ENCODE data around the gene SLC50A1. TPM values are rescaled to one million over a fixed set of nuclear protein-coding genes. Genes with fewer than 3 reads are reported as not detected.

SLC50A1 gene, protein sequence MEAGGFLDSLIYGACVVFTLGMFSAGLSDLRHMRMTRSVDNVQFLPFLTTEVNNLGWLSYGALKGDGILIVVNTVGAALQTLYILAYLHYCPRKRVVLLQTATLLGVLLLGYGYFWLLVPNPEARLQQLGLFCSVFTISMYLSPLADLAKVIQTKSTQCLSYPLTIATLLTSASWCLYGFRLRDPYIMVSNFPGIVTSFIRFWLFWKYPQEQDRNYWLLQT
- total RNA-seq = 24.1 and 40.8 TPM in 2 replicates

DNA sequence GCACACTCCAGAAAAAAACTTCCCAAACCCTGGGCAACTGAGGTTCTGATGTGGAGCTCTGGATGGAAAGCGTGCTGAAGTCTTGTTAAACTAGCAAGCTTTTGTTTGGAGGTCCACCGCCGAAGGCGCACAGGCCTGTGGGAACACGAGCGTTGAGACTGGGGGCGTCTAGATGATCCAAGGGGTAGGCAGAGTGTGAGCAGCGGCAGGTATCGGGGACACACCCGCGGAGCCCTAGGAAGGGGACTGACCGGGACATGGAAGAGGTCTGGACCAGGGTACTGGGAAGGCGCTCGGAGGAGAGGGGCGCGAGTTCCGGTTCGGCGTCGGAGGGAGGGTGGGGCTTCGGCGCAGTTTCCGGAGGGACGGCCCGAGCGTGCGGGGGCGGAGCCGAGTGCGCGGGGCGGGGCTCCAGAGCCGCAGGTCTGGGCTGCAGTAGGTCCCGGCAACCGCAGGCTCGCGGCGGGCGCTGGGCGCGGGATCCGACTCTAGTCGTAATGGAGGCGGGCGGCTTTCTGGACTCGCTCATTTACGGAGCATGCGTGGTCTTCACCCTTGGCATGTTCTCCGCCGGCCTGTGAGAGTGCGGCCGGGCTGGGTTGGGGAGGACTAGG lies at the start of gene SLC50A1:
SLC50A1 (plus strand) TSS at position 438 of the 614 bp plus-strand sequence; CDS start at position 498, 60 bp downstream.
- peak; percentile 79 for DNase-seq (ENCODE audit: low read depth, low spot score)

DNA sequence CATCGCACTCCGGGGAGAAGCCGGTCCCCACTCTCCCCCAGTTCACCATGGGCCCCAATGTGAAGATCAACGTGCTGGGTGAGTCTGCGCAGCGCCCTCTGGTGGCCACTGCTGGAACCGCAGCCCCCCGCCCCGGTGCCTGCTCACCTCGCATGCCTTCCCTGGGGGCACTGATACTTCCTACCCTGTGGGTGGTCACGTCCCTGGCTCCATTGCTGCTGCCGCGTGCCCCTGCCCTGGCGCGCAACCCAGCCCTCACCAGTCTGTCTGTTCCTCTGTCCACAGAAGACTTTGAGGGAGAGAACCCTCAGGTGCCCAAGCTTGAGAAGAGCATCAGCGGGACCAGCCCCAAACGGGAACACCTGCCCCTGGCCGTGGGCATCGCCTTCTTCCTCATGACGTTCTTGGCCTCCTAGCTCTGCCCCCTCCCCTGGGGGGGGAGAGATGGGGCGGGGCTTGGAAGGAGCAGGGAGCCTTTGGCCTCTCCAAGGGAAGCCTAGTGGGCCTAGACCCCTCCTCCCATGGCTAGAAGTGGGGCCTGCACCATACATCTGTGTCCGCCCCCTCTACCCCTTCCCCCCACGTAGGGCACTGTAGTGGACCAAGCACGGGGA lies 49.4 kb upstream of the SLC50A1 start:
- DNase-seq (ENCODE audit: low read depth, low spot score) = no peak

DNA sequence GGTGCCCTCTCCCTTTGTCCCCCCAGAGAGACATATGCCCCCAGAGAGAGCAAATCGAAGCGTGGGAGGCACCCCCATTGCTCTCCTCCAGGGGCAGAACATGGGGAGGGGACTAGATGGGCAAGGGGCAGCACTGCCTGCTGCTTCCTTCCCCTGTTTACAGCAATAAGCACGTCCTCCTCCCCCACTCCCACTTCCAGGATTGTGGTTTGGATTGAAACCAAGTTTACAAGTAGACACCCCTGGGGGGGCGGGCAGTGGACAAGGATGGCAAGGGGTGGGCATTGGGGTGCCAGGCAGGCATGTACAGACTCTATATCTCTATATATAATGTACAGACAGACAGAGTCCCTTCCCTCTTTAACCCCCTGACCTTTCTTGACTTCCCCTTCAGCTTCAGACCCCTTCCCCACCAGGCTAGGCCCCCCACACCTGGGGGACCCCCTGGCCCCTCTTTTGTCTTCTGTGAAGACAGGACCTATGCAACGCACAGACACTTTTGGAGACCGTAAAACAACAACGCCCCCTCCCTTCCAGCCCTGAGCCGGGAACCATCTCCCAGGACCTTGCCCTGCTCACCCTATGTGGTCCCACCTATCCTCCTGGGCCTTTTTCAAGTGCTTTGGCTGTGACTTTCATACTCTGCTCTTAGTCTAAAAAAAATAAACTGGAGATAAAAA lies 48.7 kb upstream of the SLC50A1 start:
- DNase-seq (ENCODE audit: low read depth, low spot score) = no peak

DNA sequence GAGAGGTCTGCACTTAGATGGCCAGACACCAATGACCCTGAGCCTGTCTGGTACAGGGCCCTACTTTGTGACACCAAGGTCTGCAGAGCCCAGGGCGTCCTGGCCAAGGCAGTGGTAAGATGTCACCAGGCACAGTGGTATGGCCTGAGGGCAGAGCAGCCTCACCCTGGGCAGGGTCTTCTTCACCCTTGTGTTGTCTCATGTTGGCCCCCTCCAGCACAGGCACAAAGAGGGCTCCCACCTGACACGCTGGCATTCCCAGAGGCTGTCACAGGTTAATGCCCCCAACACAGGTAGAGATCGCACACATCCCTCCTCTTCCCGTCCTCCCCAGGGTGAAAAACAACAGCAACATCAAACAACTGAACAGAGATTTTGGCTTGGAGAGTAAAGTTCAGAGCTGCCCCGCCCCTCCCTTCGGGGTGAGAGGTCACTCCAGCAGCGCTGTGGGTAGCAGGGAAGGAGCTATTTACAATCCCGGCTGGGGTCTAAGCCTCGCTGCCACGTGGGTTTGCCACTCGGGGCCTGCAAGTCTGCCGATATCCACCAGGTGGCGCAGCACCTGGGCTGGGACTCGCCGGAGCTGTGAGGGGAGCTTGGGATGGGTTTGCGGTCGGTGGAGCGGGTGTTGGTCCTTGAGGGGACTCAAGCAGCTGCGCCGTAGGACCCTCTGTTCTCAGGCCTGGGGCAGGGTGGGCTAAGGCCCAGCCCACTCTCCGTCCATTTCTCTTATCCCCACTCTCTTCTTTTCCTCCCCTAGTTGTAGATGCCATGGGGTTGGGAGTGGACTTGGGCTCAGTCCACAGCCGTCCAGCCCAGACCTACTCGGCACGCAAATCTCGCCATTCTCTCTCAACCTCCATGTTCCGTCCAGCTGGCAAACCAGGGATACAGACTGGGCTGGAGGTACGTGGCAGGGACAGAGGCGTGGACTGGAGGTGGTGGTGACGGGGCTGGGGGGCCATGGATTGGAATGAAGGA lies 44.3 kb upstream of the SLC50A1 start:
- DNase-seq (ENCODE audit: low read depth, low spot score) = no peak

DNA sequence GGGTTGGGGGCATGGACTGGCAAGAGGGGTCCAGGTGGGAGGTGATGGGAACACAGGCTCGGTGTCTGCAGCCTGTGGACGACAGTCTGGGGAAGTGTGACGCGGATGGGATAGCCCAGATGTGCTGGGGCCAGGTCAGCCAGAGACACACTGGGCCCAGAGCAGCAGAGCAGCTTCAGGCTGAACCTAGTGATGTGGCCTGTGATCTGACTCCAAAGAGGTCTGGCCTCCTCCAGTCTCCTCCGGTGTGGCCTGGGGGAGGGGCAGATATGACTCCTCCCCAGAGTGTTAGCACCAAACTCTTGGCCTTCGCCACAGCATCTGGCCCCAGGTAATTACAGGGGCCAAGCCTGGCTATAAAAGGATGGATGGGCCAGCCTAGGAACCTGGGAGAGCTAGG lies 43.5 kb upstream of the SLC50A1 start:
- DNase-seq (ENCODE audit: low read depth, low spot score) = no peak

DNA sequence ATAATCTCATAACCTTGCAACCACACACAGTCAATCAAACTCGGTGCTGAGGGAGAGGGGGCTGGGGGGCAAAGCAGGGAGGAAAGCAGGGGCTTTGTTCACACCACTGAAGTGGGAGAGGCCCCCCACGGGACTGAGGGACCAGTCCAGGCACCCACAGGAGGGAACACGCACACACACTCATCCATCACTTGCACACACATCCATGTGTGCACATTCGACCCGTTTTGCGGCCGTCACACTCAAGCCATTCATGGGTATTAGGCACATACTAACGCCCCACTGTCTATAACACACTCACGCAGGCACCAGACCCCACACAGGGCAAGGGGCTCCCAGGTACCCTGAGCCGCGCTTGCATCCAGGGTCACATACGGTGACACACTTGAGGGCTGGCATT lies 43.0 kb upstream of the SLC50A1 start:
- no peak for DNase-seq (ENCODE audit: low read depth, low spot score)

DNA sequence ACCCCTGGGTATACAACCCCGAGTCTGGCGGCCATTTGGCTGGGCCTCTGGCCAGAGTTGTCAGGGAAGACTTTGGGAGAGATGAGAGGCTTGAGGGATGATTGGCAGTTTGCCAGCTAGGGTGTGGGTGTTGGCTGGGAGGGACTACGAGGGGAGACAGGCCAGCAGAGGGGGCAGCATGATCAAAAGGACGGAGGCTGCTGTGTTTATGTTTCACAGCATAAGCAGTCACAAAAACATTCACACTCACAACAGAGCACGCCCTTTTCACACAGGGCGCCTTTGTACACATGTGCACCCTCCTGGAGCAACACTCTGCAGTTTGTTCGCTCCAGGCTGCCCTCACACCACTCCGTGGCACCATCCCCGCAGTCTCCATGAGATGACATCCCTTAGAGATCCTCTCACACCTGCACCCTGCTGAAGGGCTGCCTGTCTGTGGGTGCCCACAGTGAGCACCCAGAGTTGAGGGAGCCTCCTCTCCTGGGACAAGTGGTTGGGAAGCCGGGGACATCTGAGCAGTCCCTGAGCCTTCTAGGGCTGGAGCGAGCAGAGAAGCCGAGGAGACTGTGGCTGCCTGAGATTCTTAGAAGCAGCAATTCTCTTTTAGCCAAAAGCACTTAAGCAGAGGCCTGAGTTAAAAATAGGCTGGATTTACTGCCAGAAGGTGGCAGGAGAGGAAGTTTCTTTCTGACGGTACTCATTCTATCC lies 41.6 kb upstream of the SLC50A1 start:
- DNase-seq (ENCODE audit: low read depth, low spot score) = no peak

DNA sequence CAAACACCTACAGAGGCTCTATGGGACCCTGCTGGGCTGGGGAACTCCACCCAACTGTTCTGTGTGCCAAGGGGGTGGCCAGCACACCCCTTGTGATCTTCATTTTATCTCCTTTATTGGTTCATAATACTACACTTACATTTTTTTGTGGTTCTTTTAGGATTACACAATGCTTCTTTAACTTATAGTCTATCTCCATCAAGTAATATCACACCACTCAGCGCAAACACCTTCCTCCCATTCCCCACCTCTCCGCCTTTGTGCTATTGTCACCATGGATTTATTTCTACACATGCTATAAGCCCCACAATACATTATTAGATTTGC lies 41.1 kb upstream of the SLC50A1 start:
- no peak for DNase-seq (ENCODE audit: low read depth, low spot score)

DNA sequence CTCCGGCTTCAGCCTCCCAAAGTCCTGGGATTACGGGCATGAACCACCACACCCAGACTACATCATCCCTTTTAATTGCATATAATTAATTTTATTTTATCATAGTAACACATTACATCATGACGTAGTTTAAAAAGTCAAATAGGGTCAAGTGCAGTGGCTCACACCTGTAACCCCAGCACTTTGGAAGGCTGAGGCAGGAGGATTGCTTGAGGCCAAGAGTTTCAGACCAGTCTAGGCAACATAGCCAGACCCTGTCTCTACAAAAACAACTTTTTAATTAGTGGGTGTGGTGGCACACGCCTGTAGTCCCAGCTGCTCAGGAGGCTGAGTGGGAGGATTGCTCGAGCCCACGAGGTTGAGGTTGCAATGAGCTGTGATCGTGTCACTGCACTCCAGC lies 36.3 kb upstream of the SLC50A1 start:
- DNase-seq (ENCODE audit: low read depth, low spot score) = no peak

DNA sequence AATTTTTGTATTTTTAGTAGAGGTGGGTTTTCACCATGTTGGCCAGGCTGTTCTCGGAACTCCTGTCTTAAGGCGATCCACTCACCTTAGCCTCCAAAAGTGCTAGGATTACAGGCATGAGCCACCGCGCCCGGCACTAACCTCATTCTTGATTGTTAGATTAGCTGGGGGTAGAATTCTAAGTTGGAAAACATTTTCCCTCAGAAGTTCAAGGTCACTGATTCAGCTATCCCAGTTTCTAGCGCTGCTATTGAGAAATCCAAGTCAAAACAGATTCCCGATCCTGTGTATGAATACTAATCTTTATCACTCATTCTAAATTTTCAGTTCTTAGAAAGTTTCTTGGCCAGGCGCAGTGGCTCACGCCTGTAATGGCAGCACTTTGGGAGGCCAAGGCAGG lies 32.3 kb upstream of the SLC50A1 start:
- no peak for DNase-seq (ENCODE audit: low read depth, low spot score)

DNA sequence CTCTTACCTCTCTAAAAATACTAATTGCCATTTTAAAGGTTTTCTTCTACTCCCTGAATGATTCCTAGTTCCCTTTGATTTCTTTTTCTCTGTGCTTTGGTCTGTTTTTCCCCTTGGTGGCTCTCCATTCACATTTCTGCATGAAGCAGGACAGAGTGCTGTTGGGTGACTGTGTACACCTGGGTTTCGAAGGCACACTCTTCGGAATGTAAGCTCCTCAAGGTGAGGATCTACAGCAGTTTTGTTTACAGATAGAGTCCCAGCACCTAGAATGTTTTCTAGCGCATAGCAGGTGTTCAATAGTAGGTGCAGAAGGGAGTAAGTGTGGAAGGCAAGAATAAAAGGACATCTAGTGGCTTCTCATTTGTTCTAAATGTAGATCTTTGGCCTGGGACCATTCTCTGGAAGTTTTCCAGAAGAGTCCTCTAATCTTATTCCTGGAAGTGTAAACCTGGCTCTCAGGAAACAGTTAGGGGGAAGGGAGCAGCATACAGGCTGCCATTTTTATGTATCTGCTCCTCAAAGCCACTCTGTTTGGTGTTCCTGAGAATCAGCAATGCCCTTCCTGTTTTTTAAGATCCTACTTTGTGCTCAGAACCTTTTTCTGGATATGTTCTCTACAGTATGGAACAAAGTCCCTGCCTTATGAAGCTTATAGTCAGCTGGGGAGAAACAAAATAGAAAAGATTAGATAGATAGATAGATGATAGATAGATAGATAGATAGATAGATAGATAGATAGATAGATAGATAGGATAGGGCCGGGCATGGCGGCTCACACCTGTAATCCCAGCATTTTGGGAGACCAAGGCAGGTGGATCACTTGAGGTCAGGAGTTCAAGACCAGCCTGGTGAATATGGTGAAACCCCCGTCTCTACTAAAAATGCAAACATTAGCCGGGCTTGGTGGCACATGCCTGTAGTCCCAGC lies 30.8 kb upstream of the SLC50A1 start:
- no peak for DNase-seq (ENCODE audit: low read depth, low spot score)

DNA sequence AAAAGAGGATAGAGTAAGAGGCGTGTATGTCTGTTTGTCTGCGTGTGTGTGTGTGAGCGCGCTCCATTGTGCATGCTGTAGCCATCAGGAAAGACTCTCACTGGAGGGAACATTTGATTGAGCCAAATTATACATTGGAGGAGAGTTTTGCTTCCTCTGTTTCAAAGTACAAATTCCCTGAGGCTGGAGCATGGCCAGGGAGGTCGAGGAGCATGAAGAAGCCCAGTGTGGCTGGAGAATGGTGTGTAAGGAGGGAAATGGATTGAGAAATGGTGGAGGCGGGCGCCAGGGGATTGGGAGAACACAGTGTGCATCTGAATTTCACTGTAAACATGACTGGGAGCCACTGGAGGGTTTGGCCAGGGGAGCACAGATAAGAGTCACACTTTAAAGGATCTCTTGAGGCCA lies 30.0 kb upstream of the SLC50A1 start:
- no peak for DNase-seq (ENCODE audit: low read depth, low spot score)

DNA sequence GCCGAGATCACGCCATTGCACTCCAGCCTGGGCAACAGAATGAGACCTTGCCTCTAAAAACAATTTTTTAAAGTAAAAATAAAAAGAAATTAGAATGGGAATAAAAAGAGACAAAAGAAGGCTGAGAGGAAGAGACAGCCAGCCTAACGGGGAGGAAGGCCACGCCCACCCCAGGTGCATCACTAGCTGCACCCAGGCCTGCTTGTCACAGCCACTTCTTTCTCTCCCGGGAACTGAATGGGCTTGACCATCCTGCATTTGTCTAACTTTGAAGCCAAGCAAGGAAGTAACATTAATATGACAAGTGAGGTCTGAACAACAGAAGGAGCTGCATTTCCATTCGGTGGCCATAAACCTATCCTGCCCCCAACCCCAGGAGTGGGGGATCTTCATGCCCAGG lies 28.8 kb upstream of the SLC50A1 start:
- DNase-seq (ENCODE audit: low read depth, low spot score) = no peak

DNA sequence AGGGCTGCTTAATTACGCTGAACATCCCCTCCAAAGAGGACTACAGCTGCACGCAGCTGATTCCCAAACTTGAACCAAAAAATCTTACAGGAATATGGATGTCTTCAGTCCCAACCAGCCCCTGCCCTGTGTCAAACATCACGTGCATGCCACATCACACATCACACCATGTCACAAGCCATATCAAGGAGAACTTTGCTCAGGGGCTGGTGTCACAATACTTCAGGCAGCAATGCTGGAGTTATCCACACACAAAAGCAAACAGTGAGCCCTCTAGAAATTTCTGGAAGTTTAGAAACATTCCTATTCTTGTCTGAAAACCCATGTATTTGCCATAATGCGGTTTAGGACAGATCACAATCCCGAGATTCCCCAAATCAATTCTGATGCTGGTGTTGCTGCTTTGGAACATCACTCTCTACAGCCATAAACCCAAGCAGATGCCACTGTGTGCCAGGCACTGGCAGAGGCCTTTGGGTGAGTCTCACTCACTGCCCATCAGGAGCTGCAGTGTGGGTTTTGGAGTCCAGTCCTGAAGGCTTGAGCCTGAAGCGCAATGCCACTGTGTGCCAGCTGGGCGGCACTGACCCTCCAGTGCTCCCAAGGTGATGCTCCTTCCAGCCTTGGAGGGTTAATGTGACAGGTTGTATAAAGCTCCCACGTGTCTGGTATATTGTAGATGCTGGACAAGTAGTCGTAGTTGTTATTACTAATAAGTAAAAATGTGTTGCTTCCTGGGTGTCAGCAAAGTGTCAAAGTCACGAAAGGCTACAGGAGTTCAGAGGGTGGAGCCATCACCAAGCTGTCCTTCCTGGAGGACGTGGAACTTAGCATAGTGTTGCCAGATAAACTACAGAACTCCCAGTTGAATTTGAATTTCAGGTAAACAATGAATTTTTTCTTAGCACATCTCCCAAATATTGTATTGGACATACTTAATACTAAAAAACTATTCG lies 28.1 kb upstream of the SLC50A1 start:
- no peak for DNase-seq (ENCODE audit: low read depth, low spot score)

DNA sequence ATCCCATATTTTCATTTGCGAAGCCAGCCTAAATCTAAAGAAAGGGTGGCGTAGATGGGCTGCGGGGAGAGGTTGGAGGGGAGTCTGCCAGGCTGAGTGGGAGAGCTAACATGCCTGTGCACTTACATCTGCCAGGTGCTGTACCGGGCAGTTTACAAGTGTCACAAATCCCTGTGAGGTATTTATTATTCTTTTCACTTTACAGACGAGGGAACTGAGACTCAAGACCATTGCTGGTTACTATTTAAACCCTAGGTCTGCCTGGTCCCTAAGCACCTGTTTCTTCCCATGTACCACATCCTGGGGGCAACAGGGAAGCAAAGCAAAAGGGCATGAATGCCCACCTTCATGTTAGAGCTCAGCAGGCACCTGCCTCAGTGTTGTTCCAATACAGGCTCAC lies 27.4 kb upstream of the SLC50A1 start:
- DNase-seq (ENCODE audit: low read depth, low spot score) = no peak

DNA sequence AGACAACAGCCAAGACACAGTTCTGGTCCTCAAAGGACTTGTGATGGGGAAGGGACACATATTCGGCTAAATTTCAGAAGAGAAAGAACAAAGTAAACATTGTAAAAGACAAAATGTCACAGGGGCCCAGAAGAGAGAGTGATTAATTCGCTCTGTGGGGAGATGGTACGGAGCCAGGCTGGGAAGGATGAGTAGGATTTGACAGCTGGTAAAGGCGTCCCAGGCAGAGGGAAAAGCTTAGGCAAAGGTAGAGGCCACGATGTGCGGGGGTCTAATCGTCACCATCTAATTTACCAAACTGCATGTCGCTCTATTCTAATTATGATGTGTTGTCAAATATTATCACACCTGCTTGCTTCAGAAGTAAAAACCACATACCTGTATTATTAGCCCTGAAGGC lies 25.3 kb upstream of the SLC50A1 start:
- DNase-seq (ENCODE audit: low read depth, low spot score) = no peak

DNA sequence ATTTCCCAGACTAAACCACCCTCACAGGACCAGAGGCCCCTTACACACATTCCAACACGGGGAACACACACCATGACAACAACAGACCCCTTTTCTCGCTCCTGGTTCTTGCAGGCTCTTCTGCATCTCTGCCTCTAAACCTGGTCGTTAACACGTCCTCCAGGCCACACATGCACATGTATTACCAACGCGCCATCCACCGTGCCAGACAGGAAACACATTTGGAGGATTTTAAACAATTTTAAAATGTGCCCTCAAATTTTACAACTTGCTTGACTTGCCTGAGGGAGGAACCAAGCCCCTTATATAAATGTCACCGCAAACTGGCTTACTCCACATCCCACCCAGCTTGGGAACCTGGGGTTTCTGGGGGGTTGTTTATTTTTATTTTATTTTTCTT lies 24.8 kb upstream of the SLC50A1 start:
- DNase-seq (ENCODE audit: low read depth, low spot score) = no peak

DNA sequence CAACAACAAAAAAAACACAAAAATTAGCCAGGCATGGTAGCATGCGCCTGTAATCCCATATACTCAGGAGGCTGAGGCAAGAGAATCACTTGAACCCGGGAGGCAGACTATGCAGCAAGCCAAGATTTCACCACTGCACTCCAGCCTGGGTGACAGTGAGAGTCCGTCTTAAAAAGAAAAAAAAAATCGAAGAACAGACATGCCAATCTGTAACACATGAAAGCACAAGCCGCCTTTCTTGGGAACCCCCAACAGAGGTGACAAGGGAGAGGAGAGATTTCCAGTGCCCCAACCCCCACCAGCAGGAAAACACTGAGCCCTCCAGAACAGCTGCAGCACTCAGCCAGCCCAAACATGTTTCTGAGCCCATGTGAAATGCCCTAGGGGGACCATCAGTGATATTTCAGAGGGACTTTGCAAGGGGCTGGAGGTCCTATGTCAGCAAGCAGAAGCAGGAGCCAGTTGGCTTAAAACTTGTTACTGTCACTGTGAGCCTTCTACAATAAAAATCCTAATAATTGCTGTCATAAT lies 22.1 kb upstream of the SLC50A1 start:
- no peak for DNase-seq (ENCODE audit: low read depth, low spot score)

All from pulmonary artery endothelial cell (primary cell).